NCI-H2227 treated with DMSO at 0.1 percent for 48 hours (cell line): ENCODE measurements around the gene AK8.
A peak's percentile ranks its signal among the peaks of the same experiment; 100 is the strongest.

Source experiments
- DNase-seq: peaks from one replicate; lab custom pipeline; 2025; lab: John Stamatoyannopoulos, UW

AK8 gene

DNA sequence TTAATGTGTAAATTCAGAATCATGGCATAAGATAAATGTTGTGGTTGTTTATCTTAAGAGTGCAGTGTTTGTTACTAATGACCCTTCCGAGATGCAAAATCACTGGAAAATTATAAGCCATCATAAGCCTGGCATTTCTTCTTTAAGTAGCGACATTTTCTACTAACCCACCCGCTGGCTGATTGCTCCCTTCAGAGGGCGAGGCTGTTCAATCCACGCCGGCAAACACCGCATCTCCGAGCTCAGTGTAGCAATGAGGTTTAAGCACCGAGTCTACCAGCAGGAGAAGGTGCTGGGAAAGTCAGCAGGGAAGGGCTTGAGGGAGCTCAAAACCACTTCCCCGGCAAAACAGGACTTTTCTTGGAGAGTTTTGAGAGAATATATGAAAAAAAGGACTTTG lies 52.7 kb downstream of the AK8 start:
- DNase-seq, result no peak

- DNase-seq, result no peak
Measured at GRCh38 chr9:132824951-132825350, 53.1 kb downstream of the AK8 start.

DNA sequence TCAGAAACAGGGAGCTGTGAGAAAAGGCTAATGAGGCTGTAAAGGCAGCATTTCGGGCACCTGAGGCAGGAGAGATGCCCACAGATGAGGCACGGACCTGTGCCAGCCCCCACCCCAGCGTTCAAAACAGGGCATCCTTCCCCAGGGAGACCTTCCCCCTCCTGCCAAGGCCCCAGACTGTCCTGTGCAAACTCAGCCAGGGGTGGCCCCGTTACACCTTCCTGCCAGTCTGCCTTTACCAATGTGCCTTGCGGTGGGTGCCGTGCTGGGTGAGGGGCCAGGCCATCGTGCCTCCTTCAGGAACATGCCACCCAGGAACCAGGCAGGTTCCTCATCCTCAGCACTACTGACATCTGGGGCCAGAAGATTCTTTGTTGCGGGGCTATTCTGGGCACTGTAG lies 53.9 kb downstream of the AK8 start:
- no peak for DNase-seq

- DNase-seq, result no peak
Measured at GRCh38 chr9:132823370-132824145, 54.5 kb downstream of the AK8 start.

- DNase-seq, result no peak
Measured at GRCh38 chr9:132820169-132820944, 57.7 kb downstream of the AK8 start.

DNA sequence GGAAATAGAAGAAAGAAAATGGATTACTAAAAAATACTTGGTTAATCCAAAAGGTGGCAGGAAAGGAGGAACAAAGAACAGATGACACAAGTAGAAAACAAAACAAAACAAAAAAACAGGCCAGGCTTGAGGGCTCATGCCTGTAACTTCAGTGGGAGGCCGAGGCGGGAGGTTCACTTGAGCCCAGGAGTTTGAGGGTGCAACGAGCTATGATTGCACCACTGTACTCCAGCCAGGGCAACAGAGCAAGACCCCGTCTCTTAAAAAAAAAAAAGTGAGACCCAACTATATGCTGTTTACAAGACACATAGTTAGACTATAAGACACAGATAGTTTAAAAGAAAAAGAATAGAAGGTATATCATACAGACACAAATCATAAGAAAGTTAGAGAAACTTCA lies 59.5 kb downstream of the AK8 start:
- no peak for DNase-seq

GRCh38 chr9:132814937-132815336 lies 63.1 kb downstream of the AK8 start:
- DNase-seq, result no peak

- DNase-seq, result no peak
Measured at GRCh38 chr9:132813115-132813771, 64.8 kb downstream of the AK8 start.

DNA sequence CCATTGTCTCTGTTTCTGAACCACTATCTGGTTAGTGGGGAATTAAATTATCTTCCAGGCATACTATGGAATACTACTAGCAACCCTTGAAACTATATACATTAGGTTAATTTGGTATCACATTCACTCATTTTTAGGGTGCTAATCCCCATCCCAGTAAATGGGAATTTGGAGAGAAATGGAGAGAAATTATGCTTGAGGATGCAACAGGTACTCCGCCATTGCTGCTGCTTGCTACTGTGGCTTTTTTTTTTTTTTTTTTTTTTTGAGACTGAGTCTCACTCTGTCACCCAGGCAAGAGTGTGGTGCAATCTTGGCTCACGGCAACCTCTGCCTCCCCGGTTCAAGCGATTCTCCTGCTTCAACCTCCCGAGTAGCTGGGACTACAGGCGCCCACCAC lies 66.1 kb downstream of the AK8 start:
- DNase-seq, result no peak

- DNase-seq, result no peak
Measured at GRCh38 chr9:132810314-132810713, 67.8 kb downstream of the AK8 start.

- DNase-seq, result no peak
Measured at GRCh38 chr9:132809677-132810271, 68.3 kb downstream of the AK8 start.

GRCh38 chr9:132808645-132809044 lies 69.4 kb downstream of the AK8 start:
- DNase-seq, result no peak

DNA sequence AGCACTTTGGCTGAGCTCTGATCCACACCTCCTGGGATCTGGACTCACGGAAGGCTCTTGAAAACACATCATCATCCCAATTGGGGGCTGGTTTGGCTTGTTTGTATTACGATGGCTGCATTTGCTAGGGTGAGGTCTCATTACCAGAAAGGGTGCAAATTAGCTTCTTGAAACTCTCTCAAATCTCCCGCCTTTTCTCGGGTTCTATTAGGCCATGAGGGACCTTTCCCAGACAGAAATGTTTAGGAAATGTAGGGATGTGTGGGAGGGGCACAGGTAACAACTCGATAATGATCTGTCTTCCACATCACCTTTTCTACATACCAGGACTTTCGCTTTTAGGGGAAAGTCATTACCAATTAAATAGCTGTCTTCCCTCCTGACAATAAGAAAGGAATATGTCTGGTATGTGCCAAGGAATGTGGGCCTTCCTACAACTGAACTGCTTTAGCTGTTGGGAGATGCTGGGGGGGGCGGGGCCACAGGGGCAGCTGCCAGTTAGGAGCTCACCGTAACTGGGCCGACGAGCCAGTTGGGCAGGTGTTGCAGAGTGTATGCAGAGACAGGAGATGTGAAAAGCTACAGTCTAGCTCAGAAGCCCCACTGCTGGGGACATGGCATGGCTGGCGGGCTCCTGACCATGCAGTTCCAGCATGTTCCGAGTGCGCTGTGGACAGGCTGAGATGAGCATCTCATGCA lies 71.2 kb downstream of the AK8 start:
- DNase-seq, result no peak

DNA sequence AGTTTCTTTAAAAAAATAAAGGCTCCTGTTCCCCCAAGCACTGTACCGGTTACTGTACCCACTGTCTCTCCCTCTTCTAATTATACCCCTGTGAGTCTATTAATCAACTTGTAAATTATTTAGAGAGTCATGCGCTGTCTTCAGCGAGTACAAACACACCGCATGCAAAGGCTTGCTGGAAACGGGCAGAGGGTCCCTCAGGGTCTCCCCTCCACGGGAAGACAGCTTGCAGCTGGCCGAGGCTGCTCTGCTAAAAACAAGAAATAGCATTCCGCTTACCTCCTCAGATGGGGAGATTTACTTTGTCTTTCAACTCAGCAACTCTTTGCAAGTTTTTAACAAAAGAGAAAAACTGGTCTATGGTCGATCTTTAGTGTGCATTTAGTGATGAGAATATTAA lies 71.8 kb downstream of the AK8 start:
- DNase-seq, result no peak

- DNase-seq, result no peak
Measured at GRCh38 chr9:132804576-132805295, 73.3 kb downstream of the AK8 start.

DNA sequence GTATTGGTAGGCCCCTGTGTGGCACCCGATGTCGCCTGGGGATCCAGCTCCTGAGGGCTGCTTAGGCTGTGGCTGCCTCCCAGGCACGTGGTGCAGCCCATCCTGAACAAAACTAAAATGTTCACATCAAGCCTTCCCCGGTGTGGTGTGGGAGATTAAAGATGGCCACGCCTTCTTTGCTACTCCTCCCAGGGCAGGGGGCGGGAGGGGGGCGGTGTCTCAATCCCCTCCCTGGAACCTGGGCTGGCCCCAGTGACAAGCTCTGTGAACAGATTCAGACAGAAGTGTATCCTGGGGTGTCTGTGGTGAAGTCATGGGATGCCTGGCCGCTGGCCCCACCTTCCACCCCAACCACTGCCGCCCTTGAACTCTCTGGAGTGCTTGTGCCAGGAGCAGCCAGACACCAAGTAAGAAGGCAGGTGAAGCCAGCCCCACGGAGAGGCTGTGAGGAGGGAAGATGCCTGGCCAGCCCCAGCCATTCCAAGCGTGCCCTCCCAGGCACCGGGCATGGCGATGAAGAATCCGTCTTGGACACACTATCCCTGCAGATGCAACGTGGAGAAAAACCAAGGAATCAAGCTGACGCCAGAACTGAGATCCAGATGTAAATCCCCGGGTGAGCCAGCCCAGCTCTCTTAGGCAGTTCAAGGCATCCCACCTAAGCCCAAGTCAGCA lies 75.8 kb downstream of the AK8 start:
- no peak for DNase-seq

GRCh38 chr9:132801659-132802058 lies 76.4 kb downstream of the AK8 start:
- DNase-seq, result no peak

- DNase-seq, result peak; percentile 42
Measured at GRCh38 chr9:132800038-132800648, 77.9 kb downstream of the AK8 start.

GRCh38 chr9:132798817-132799790 lies 79.0 kb downstream of the AK8 start:
- no peak for DNase-seq
